AG10803 (cell line): ENCODE data around the gene NDC80.

Experiments
- DNase-seq: peaks from one replicate; pipeline ENCODE4 v3.0.0; 2010; ENCODE audit warnings: low read depth
- H3K4me3 ChIP-seq: 2 replicates; pipeline ENCODE4 v1.5.1; 2011; ENCODE audit warnings: mild to moderate bottlenecking, low read length, control low read depth
- CTCF ChIP-seq: conservative IDR thresholded peaks from 2 replicates; pipeline ENCODE4 v1.5.1; 2011; ENCODE audit warnings: mild to moderate bottlenecking, low read length, control low read depth, inconsistent platforms

The NDC80 gene

GRCh38 chr18:2617401-2617998 lies 46.1 kb downstream of the NDC80 start:
- no peak for DNase-seq
- no peak overlapping the region for H3K4me3 ChIP-seq
- no peak for TF ChIP-seq CTCF

GRCh38 chr18:2618009-2618408 lies 46.7 kb downstream of the NDC80 start:
- H3K4me3 ChIP-seq = no peak overlapping the region
- TF ChIP-seq CTCF = no peak
- peak; percentile 46 for DNase-seq

GRCh38 chr18:2625217-2625616 lies 53.9 kb downstream of the NDC80 start:
- H3K4me3 ChIP-seq = no peak overlapping the region
- no peak for DNase-seq
- no peak for TF ChIP-seq CTCF

- no peak for DNase-seq
- no peak for TF ChIP-seq CTCF
- no peak overlapping the region for H3K4me3 ChIP-seq
Observed at GRCh38 chr18:2627821-2628276, 56.5 kb downstream of the NDC80 start.

- no peak overlapping the region for H3K4me3 ChIP-seq
- DNase-seq = no peak
- no peak for TF ChIP-seq CTCF
Observed at GRCh38 chr18:2629003-2629402, 57.6 kb downstream of the NDC80 start.

GRCh38 chr18:2635586-2635985 lies 64.2 kb downstream of the NDC80 start:
- no peak for TF ChIP-seq CTCF
- no peak overlapping the region for H3K4me3 ChIP-seq
- no peak for DNase-seq

- no peak overlapping the region for H3K4me3 ChIP-seq
- DNase-seq = no peak
- no peak for TF ChIP-seq CTCF
Observed at GRCh38 chr18:2636126-2636631, 64.8 kb downstream of the NDC80 start.
